A673 (cell line): ENCODE data around the gene ASTN1.

ENCODE experiments used
- CTCF ChIP-seq: fragments of 300-800, 200-600 bp; sonication (generic); conservative IDR thresholded peaks from 2 replicates; pipeline ENCODE4 v1.5.1; 2017; ENCODE audit warnings: low read depth, mild to moderate bottlenecking, antibody characterized with exemption, low read length, moderate library complexity, mixed read lengths
- EZH2 ChIP-seq: fragments of 200-600 bp; sonication (generic); IDR thresholded peaks from 2 replicates; pipeline ENCODE4 v1.6.1; 2017; ENCODE audit warnings: borderline replicate concordance, low read depth, mild to moderate bottlenecking, mixed read lengths, antibody characterized with exemption, low read length; ENCODE audit not compliant: poor library complexity, severe bottlenecking

GRCh38 chr1:176831150-176831549 lies 333.4 kb downstream of the ASTN1 start:
- no peak for TF ChIP-seq CTCF
- TF ChIP-seq EZH2 = no peak
